ENCODE data around the gene PPP1R36. TPM values are rescaled to one million over a fixed set of nuclear protein-coding genes. Genes with fewer than 3 reads are reported as not detected.
"Not testable (repeated sequence)": the region's sequence is repeated elsewhere in the genome, so short reads cannot be mapped to it uniquely, and the experiment has no call there.

The PPP1R36 gene
- total and polyA plus RNA-seq, 2 donors (not counting 1 experiment from before 2014, with no cell fraction given): 0.87 to 1.3 TPM

DNA sequence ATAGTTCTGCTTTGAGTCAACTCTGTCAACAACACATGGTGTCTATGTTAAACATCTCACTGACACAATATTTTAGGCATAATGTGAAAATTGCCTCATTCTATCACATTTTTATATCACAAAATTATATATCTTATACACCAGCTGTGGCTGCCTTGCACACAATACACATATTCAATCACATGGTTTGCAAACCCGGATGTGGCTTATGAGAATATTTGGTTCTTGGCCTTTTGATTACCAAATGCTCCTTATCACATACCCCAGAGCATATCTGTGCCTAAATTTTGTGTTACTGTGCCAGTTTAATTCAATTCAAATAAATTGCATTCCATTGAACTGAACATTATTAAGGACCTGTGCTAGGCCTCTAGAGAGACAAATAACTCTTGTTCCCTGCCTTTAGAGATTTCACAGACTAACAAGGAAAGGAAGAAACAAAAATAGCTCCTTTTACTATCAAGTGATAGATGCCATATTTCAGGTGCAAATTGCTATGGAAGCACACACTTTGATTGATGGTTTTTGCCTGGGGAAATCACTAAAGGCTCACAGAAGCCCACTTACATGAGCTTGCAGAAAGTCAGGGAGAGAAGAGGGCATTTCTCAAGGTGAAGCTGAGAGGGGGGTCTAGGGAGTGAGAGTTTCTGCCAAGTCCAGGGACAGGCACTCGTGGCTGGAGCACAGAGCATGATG lies 63.4 kb downstream of the PPP1R36 start:
- H3K4me1 ChIP-seq (ENCODE audit: control insufficient read depth, extremely low read depth, insufficient read depth, low read length): peaks cover 21% of the 10 kb centered on the region
- peak in 1 of 2 donors; percentile 9 for DNase-seq (ENCODE audit: low read depth in 2 of 2)
- H3K79me2 ChIP-seq (ENCODE audit: control insufficient read depth, insufficient read depth, low read length): no peaks in the 10 kb centered on the region
- no peaks in the 10 kb centered on the region for H3K9me3 ChIP-seq (ENCODE audit: control insufficient read depth, insufficient read depth, low read depth, low read length)
- H2AFZ ChIP-seq (ENCODE audit: low read length): no peak overlapping the region
- H3K27me3 ChIP-seq (ENCODE audit: control insufficient read depth, insufficient read depth, low read length): no peaks in the 10 kb centered on the region
- H3K36me3 ChIP-seq (ENCODE audit: control insufficient read depth, insufficient read depth, low read length): no peaks in the 10 kb centered on the region
- no peak overlapping the region for H3K4me2 ChIP-seq (ENCODE audit: extremely low read depth, insufficient read depth, low read length)
- no peak overlapping the region for H3K9ac ChIP-seq (ENCODE audit: insufficient read depth, low read length)
- no peaks in the 10 kb centered on the region for H4K20me1 ChIP-seq (ENCODE audit: control insufficient read depth, extremely low read depth, insufficient read depth, low read length)
- no peak overlapping the region for H3K4me3 ChIP-seq (replicated peaks in 1 of 4; ENCODE audit: control extremely low read depth in 1 of 4, insufficient read depth in 1 of 4, low read depth in 3 of 4, low read length in 4 of 4)
- peak overlapping the region; percentile 83 for H3K27ac ChIP-seq (ENCODE audit: insufficient read depth, low read length)
- no peak for TF ChIP-seq EZH2 (IDR thresholded peaks at IDR 0.05; ENCODE audit: low read length, missing control alignments)
- TF ChIP-seq, protein P1, sequence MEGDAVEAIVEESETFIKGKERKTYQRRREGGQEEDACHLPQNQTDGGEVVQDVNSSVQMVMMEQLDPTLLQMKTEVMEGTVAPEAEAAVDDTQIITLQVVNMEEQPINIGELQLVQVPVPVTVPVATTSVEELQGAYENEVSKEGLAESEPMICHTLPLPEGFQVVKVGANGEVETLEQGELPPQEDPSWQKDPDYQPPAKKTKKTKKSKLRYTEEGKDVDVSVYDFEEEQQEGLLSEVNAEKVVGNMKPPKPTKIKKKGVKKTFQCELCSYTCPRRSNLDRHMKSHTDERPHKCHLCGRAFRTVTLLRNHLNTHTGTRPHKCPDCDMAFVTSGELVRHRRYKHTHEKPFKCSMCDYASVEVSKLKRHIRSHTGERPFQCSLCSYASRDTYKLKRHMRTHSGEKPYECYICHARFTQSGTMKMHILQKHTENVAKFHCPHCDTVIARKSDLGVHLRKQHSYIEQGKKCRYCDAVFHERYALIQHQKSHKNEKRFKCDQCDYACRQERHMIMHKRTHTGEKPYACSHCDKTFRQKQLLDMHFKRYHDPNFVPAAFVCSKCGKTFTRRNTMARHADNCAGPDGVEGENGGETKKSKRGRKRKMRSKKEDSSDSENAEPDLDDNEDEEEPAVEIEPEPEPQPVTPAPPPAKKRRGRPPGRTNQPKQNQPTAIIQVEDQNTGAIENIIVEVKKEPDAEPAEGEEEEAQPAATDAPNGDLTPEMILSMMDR (conservative IDR thresholded peaks at IDR 0.05 in 1 of 2, IDR thresholded peaks at IDR 0.05 in 1 of 2; ENCODE audit: low read depth in 1 of 2, low read length in 2 of 2): no peak

DNA sequence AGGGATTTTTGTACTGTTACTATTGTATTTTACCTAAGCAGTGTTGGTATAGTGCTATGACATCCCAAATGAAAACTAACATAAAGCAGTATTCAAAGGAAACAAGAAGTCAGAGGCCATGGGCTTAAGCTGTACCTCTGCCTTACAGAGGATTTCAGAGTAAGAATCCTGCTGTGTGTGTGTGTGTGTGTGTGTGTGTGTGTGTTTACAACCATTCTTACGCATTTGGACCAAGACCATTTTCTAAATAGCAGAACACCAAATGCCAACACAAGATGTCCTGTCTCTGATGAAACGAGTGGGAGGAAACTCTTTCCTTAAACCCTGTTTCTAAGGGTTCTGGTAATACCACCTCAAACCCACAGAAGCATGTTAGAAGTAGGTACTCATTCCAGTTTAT lies 64.4 kb downstream of the PPP1R36 start:
- no peaks in the 10 kb centered on the region for H3K9me3 ChIP-seq (ENCODE audit: control insufficient read depth, insufficient read depth, low read depth, low read length)
- no peak overlapping the region for H3K27ac ChIP-seq (ENCODE audit: insufficient read depth, low read length)
- H3K36me3 ChIP-seq (ENCODE audit: control insufficient read depth, insufficient read depth, low read length): no peaks in the 10 kb centered on the region
- no peaks in the 10 kb centered on the region for H3K79me2 ChIP-seq (ENCODE audit: control insufficient read depth, insufficient read depth, low read length)
- no peak overlapping the region for H2AFZ ChIP-seq (ENCODE audit: low read length)
- peaks cover 21% of the 10 kb centered on the region for H3K4me1 ChIP-seq (ENCODE audit: control insufficient read depth, extremely low read depth, insufficient read depth, low read length)
- no peaks in the 10 kb centered on the region for H4K20me1 ChIP-seq (ENCODE audit: control insufficient read depth, extremely low read depth, insufficient read depth, low read length)
- H3K27me3 ChIP-seq (ENCODE audit: control insufficient read depth, insufficient read depth, low read length): no peaks in the 10 kb centered on the region
- peak; percentile 19 to 42 for DNase-seq (ENCODE audit: low read depth in 2 of 2)
- no peak for TF ChIP-seq EZH2 (IDR thresholded peaks at IDR 0.05; ENCODE audit: low read length, missing control alignments)
- TF ChIP-seq, protein P1 (conservative IDR thresholded peaks at IDR 0.05 in 1 of 2, IDR thresholded peaks at IDR 0.05 in 1 of 2; ENCODE audit: low read depth in 1 of 2, low read length in 2 of 2): no peak
- no peak overlapping the region for H3K9ac ChIP-seq (ENCODE audit: insufficient read depth, low read length)
- no peak overlapping the region for H3K4me3 ChIP-seq (replicated peaks in 1 of 4; ENCODE audit: control extremely low read depth in 1 of 4, insufficient read depth in 1 of 4, low read depth in 3 of 4, low read length in 4 of 4)
- no peak overlapping the region for H3K4me2 ChIP-seq (ENCODE audit: extremely low read depth, insufficient read depth, low read length)

DNA sequence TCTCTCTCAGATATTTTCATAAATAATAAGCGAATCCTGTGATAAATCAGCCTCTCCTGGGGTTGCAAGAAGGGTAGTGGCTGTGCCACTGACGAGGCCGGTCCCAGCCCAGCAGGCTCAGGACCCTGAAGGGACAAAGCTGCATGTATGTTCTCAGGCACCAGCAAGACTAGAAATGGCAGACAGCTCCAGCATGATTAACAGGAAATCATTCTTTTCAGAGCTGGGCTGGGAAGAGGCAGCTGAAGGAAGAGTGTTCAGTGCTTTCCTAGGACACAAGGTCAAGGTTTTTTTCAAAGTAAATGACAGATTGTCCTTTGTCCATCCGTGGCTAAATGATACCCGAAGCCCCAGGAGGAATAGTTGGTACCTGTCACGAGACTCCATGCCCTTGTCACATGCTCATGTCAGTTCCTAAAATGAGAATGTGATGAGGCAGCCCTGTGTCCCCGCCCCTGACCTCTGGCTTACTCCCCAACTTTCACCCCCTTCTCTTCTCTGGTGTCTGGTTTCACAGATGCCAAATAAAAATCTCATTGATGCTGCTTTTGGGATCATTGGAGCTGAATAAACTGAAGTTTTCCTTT lies 65.1 kb downstream of the PPP1R36 start:
- TF ChIP-seq EZH2 (IDR thresholded peaks at IDR 0.05; ENCODE audit: low read length, missing control alignments): no peak
- TF ChIP-seq, protein P1 (conservative IDR thresholded peaks at IDR 0.05 in 1 of 2, IDR thresholded peaks at IDR 0.05 in 1 of 2; ENCODE audit: low read depth in 1 of 2, low read length in 2 of 2): no peak
- Histone ChIP-seq H3K27me3 (ENCODE audit: control insufficient read depth, insufficient read depth, low read length) (no peaks in the 10 kb centered on the region), H3K27ac (ENCODE audit: insufficient read depth, low read length) (no peak overlapping the region), H3K36me3 (ENCODE audit: control insufficient read depth, insufficient read depth, low read length) (no peaks in the 10 kb centered on the region), H4K20me1 (ENCODE audit: control insufficient read depth, extremely low read depth, insufficient read depth, low read length) (no peaks in the 10 kb centered on the region), H3K79me2 (ENCODE audit: control insufficient read depth, insufficient read depth, low read length) (no peaks in the 10 kb centered on the region), H3K4me3 (replicated peaks in 1 of 4; ENCODE audit: control extremely low read depth in 1 of 4, insufficient read depth in 1 of 4, low read depth in 3 of 4, low read length in 4 of 4) (no peak overlapping the region), H3K9ac (ENCODE audit: insufficient read depth, low read length) (no peak overlapping the region), H3K4me2 (ENCODE audit: extremely low read depth, insufficient read depth, low read length) (no peak overlapping the region), H2AFZ (ENCODE audit: low read length) (peak overlapping the region; percentile 40), H3K4me1 (ENCODE audit: control insufficient read depth, extremely low read depth, insufficient read depth, low read length) (peaks cover 21% of the 10 kb centered on the region), H3K9me3 (ENCODE audit: control insufficient read depth, insufficient read depth, low read depth, low read length) (no peaks in the 10 kb centered on the region)
- DNase-seq (ENCODE audit: low read depth in 2 of 2): no peak

DNA sequence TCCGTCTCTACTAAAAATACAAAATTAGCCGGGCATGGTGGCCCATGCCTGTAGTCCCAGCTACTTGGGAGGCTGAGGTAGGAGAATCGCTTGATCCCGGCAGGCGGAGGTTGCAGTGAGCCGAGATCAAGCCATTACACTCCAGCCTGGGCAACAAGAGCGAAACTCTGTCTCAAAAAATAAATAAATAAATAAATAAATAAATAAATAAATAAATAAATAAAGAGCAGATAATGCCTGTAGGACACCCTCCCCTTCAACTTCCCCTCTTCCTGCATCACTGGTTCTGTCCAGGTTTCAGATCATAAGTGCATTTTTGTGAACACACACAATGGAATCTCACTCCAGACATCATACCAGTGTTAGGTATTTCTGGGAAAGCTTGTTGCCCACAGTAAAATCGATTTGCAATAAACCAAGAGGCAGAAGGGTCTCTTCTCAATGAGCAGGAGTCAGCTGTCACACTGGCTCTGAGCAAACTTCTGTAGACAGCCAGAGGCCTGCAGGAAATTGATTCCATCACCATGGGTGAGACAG lies 68.2 kb downstream of the PPP1R36 start:
- not testable (repeated sequence) for H3K27ac ChIP-seq (ENCODE audit: insufficient read depth, low read length); H3K27me3 ChIP-seq (ENCODE audit: control insufficient read depth, insufficient read depth, low read length); H3K4me3 ChIP-seq (replicated peaks in 1 of 4; ENCODE audit: control extremely low read depth in 1 of 4, insufficient read depth in 1 of 4, low read depth in 3 of 4, low read length in 4 of 4); H4K20me1 ChIP-seq (ENCODE audit: control insufficient read depth, extremely low read depth, insufficient read depth, low read length); H3K36me3 ChIP-seq (ENCODE audit: control insufficient read depth, insufficient read depth, low read length); H3K4me1 ChIP-seq (ENCODE audit: control insufficient read depth, extremely low read depth, insufficient read depth, low read length); H3K9ac ChIP-seq (ENCODE audit: insufficient read depth, low read length); H3K9me3 ChIP-seq (ENCODE audit: control insufficient read depth, insufficient read depth, low read depth, low read length); H3K79me2 ChIP-seq (ENCODE audit: control insufficient read depth, insufficient read depth, low read length); H3K4me2 ChIP-seq (ENCODE audit: extremely low read depth, insufficient read depth, low read length); H2AFZ ChIP-seq (ENCODE audit: low read length)
- peak in 1 of 2 donors; percentile 73 for DNase-seq (ENCODE audit: low read depth in 2 of 2)

Data from fibroblast of lung (primary cell).